PC-3 (cell line): Measurements from ENCODE around the gene EDIL3. TPM values are rescaled to one million over a fixed set of nuclear protein-coding genes. Genes with fewer than 3 reads are reported as not detected.

Source experiments
- ATAC-seq: fragments of 200-7000 bp; cut with Tn5 transposase; 2 replicates; pipeline ENCODE4 v1.9.1; 2020; ENCODE audit warnings: mild to moderate bottlenecking, moderate library complexity
- BruUV-seq: library from RNA; stranded (reverse); fragments of 400-500 nt; replicated peaks from 2 replicates; lab custom pipeline; 2021; lab: Mats Ljungman, UMichigan
- CTCF ChIA-PET: fragments of 300-600 bp; sonication (Branson Sonifier 250); formaldehyde crosslinking; loops from one replicate; lab custom pipeline; 2022; ENCODE audit warnings: antibody characterized with exemption; lab: Charles Lee
- POLR2A ChIA-PET: fragments of 300-600 bp; sonication (Branson Sonifier 250); formaldehyde crosslinking; loops from one replicate; lab custom pipeline; 2022; ENCODE audit warnings: antibody characterized with exemption; ENCODE audit not compliant: unreplicated experiment; lab: Charles Lee
- DNase-seq: peaks from one replicate; pipeline ENCODE4 v3.0.0-alpha.2; 2015
- H2AFZ ChIP-seq: fragments of 300-600 bp; sonication (generic); 2 replicates; pipeline ENCODE4 v1.6.0; 2016; ENCODE audit warnings: antibody characterized with exemption, low read length
- H3F3A ChIP-seq: fragments of 300-600 bp; sonication (generic); one replicate; pipeline ENCODE4 v1.6.0; 2017; ENCODE audit warnings: antibody characterized with exemption, low read length, control low read depth, mild to moderate bottlenecking; ENCODE audit not compliant: unreplicated experiment
- H3K27ac ChIP-seq: fragments of 300-600 bp; sonication (generic); 2 replicates; pipeline ENCODE4 v1.5.1; 2016; ENCODE audit warnings: mild to moderate bottlenecking, low read length
- H3K27me3 ChIP-seq: fragments of 300-600 bp; sonication (generic); 2 replicates; pipeline ENCODE4 v1.6.1; 2016; ENCODE audit warnings: low read length, mixed read lengths
- H3K36me3 ChIP-seq: fragments of 300-600 bp; sonication (generic); 2 replicates; pipeline ENCODE4 v1.6.1; 2016; ENCODE audit warnings: low read depth, mixed run types, low read length, mixed read lengths
- H3K4me1 ChIP-seq: fragments of 300-600 bp; sonication (generic); 2 replicates; pipeline ENCODE4 v1.5.1; 2016; ENCODE audit warnings: low read length; ENCODE audit not compliant: insufficient read depth
- H3K4me2 ChIP-seq: fragments of 300-600 bp; sonication (generic); 2 replicates; pipeline ENCODE4 v1.6.0; 2016; ENCODE audit warnings: low read length
- H3K4me3 ChIP-seq: fragments of 300-600 bp; sonication (generic); 2 replicates; pipeline ENCODE4 v1.5.1; 2016; ENCODE audit warnings: mild to moderate bottlenecking, low read length, mixed read lengths
- H3K79me2 ChIP-seq: fragments of 300-600 bp; sonication (generic); 2 replicates; pipeline ENCODE4 v1.6.1; 2017; ENCODE audit warnings: low read length, mixed read lengths
- H3K9ac ChIP-seq: fragments of 300-600 bp; sonication (generic); 2 replicates; pipeline ENCODE4 v1.6.0; 2016; ENCODE audit warnings: mild to moderate bottlenecking, low read length
- H3K9me2 ChIP-seq: fragments of 300-600 bp; sonication (generic); replicated peaks from 2 replicates; pipeline ENCODE4 v1.6.1; 2016; ENCODE audit warnings: mixed run types, low read length, mixed read lengths
- H3K9me3 ChIP-seq: fragments of 300-600 bp; sonication (generic); 2 replicates; pipeline ENCODE4 v1.6.1; 2016; ENCODE audit warnings: low read length, mixed read lengths
- H4K20me1 ChIP-seq: fragments of 300-600 bp; sonication (generic); 2 replicates; pipeline ENCODE4 v1.6.1; 2016; ENCODE audit warnings: low read length, mixed read lengths
- CTCF ChIP-seq: fragments of 300-600 bp; sonication (generic); conservative IDR thresholded peaks from 2 replicates; pipeline ENCODE4 v1.5.1; 2017; ENCODE audit warnings: antibody characterized with exemption, low read depth, mild to moderate bottlenecking, low read length
- EZH2 ChIP-seq: fragments of 300-600 bp; sonication (generic); IDR thresholded peaks from one replicate; pipeline ENCODE4 v1.6.1; 2017; ENCODE audit warnings: antibody characterized with exemption, mild to moderate bottlenecking, low read length; ENCODE audit not compliant: unreplicated experiment
- EZH2phosphoT487 ChIP-seq: fragments of 300-600 bp; sonication (generic); IDR thresholded peaks from 2 replicates; pipeline ENCODE4 v1.6.1; 2018; ENCODE audit warnings: mild to moderate bottlenecking, antibody characterized with exemption, low read length, borderline replicate concordance
- intact Hi-C: fragments of 100-400 bp; cut with micrococcal nuclease; formaldehyde crosslinking; loops from 2 replicates; pipeline ENCODE4 v1.9.0; 2023
- total RNA-seq: library from RNA; depleted of rRNA; stranded (reverse); fragments of >200 nt; gene quantifications from 2 replicates; pipeline ENCODE4 v1.2.3, GENCODE V29; 2014

Gene EDIL3
- total RNA-seq, 1 experiment from 2014 or later, result 13.8 TPM

- H3K36me3 ChIP-seq, result no peaks in the 10 kb centered on the region
- H3K4me2 ChIP-seq, result no peak overlapping the region
- TF ChIP-seq CTCF, result no peak
- no peaks in the 10 kb centered on the region for H3K4me1 ChIP-seq
- ATAC-seq, result no peak
- no peaks in the 10 kb centered on the region for H3K27me3 ChIP-seq
- no peak overlapping the region for H3K4me3 ChIP-seq
- H4K20me1 ChIP-seq, result no peaks in the 10 kb centered on the region
- H3K27ac ChIP-seq, result no peak overlapping the region
- ChIA-PET CTCF (no interaction called here), POLR2A (no interaction called here)
- no peak overlapping the region for H2AFZ ChIP-seq
- H3K9me3 ChIP-seq, result no peaks in the 10 kb centered on the region
- no peaks in the 10 kb centered on the region for H3K79me2 ChIP-seq
- no peak overlapping the region for H3K9ac ChIP-seq
- no peaks in the 10 kb centered on the region for H3K9me2 ChIP-seq
- no peak for DNase-seq
- intact Hi-C loops, result no loop called here
- no TSS peak for BruUV-seq
- no peaks in the 10 kb centered on the region for H3F3A ChIP-seq
Observed at GRCh38 chr5:84085387-84086041, 299.2 kb downstream of the EDIL3 start.

- intact Hi-C loops, result no loop called here
- H3K4me2 ChIP-seq, result no peak overlapping the region
- H3K79me2 ChIP-seq, result no peaks in the 10 kb centered on the region
- no TSS peak for BruUV-seq
- ChIA-PET CTCF (no interaction called here), POLR2A (no interaction called here)
- H3K9me3 ChIP-seq, result no peaks in the 10 kb centered on the region
- no peaks in the 10 kb centered on the region for H3K36me3 ChIP-seq
- no peak overlapping the region for H3K27ac ChIP-seq
- no peaks in the 10 kb centered on the region for H3K27me3 ChIP-seq
- TF ChIP-seq EZH2, result no peak
- H3K4me1 ChIP-seq, result no peaks in the 10 kb centered on the region
- no peak overlapping the region for H3K4me3 ChIP-seq
- H3K9ac ChIP-seq, result no peak overlapping the region
- no peaks in the 10 kb centered on the region for H3F3A ChIP-seq
- H2AFZ ChIP-seq, result no peak overlapping the region
- H3K9me2 ChIP-seq, result no peaks in the 10 kb centered on the region
- ATAC-seq (no peak), DNase-seq (no peak)
- no peaks in the 10 kb centered on the region for H4K20me1 ChIP-seq
Observed at GRCh38 chr5:84080908-84081307, 303.8 kb downstream of the EDIL3 start.

GRCh38 chr5:84072339-84072738 lies 312.3 kb downstream of the EDIL3 start:
- BruUV-seq, result no TSS peak
- Histone ChIP-seq H3K4me2 (no peak overlapping the region), H3K9me2 (no peaks in the 10 kb centered on the region), H2AFZ (no peak overlapping the region), H3K4me3 (no peak overlapping the region), H3F3A (no peaks in the 10 kb centered on the region), H3K27ac (no peak overlapping the region), H3K27me3 (no peaks in the 10 kb centered on the region), H3K9me3 (no peaks in the 10 kb centered on the region), H3K36me3 (no peaks in the 10 kb centered on the region), H3K9ac (no peak overlapping the region), H3K4me1 (no peaks in the 10 kb centered on the region), H4K20me1 (no peaks in the 10 kb centered on the region), H3K79me2 (no peaks in the 10 kb centered on the region)
- DNase-seq (no peak), ATAC-seq (no peak)
- POLR2A ChIA-PET, result no interaction called here
- intact Hi-C loops, result no loop called here
- TF ChIP-seq EZH2 (no peak), EZH2phosphoT487 (no peak), CTCF (no peak)
- CTCF ChIA-PET, result no interaction called here
